Measurements from ENCODE around the gene CCDC30.
A peak's percentile ranks its signal among the peaks of the same experiment; 100 is the strongest.
"Not testable (repeated sequence)": the region's sequence is repeated elsewhere in the genome, so short reads cannot be mapped to it uniquely, and the experiment has no call there.

CCDC30 gene

DNA sequence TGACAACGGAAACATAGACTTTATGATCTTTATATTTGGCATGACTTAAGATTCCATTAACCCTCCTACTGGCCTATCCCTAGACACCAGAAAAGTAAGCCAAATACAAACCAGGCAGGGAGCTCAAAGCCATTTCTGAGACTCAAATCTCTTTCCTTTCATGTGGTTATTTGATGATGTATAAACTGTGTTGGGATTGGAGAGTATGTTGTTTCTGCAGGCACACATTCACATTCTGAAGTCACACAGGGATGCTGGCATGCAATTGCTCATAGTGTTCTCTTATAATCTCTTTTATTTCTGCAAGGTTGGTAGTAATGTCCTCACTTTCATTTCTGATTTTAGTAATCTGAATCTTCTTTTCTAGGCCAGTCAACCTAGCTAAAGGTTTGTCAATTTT lies 13.0 kb upstream of the CCDC30 start:
- no peak for DNase-seq

DNA sequence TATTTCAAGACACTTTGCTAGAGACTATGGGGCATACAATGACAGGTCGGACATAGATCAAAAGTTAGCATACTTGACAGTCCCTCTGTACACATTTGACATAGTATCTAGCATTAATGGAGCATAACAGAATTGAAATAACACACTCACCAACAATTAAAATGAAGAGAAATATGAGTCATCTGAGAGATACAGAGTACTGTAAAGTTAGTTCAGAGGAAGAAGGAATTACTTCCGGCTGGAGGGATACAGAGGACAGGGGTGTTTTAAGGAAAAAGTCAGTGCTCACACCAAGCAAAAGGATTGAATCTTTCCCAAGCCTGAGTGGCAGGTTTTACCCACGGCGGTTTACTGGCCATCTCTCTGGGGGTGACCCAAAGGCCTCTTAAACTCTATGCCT lies 9.7 kb upstream of the CCDC30 start:
- DNase-seq, result no peak

DNA sequence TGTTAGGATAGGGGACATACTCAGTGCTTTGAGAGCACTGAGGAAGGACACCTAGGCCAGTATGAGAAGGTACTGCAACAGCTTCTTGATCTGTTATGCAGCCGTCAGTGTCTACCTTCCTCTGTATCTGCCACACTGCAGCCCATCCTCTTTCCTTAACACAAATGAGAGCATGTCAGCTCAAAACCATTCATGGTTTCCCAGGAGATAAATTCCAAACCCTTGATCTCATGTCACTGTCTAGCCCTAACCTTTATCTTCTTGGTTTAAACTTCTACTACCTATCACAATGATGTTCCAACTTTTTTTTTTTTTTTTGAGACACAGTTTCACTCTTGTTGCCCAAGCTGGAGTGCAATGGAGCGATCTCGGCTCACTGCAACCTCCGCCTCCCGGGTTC lies 8.7 kb upstream of the CCDC30 start:
- DNase-seq, result no peak

DNA sequence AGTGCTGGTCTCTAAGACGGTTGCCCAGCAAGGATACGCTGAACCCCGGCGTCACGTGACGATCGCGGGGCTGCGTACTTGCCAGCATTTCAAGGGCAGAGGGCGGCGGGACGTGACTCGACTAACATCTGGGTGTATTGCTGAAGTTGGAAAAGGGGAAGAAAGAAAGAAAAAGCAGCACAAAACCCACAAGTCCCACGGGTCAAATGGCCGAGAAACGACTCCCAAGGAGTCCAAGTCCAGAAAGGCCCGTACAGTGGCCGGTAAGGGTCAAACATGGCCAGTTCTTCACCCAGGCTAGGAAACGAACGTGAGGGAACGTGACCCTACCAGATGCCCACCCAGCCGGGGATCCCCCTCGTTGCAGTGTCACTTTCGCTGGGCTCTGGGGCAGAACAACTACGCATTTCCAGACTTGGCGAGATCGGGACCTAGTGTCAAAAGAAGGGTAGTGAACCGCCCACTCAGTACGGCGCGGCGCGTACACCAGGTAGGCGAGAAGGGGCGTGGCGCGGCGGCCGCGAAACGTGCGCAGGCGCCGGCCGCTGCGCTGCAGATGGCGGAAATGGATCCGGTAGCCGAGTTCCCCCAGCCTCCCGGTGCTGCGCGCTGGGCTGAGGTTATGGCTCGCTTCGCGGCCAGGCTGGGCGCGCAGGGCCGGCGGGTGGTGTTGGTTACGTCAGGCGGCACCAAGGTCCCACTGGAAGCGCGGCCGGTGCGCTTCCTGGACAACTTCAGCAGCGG lies 6.9 kb upstream of the CCDC30 start, which contains the start of the genes PPCS and ZMYND12:
PPCS (plus strand) TSS at position 534 of the 744 bp plus-strand sequence; CDS start at position 557, 23 bp downstream.
ZMYND12 (minus strand) TSS at position 13 of the 744 bp plus-strand sequence. CDS start 25 bp downstream, outside the sequence.
- peak; percentile 12 to 93 (median 84) for DNase-seq

DNA sequence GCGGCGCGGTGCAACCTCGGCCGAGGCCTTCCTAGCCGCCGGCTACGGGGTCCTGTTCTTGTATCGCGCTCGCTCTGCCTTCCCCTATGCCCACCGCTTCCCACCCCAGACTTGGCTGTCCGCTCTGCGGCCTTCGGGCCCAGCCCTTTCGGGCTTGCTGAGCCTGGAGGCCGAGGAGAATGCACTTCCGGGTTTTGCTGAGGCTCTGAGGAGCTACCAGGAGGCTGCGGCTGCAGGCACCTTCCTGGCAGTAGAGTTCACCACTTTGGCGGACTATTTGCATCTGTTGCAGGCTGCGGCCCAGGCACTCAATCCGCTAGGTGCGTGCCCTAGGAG lies 6.4 kb upstream of the CCDC30 start:
- peak in 34 of 56 donors; percentile 8 to 78 (median 52) for DNase-seq

DNA sequence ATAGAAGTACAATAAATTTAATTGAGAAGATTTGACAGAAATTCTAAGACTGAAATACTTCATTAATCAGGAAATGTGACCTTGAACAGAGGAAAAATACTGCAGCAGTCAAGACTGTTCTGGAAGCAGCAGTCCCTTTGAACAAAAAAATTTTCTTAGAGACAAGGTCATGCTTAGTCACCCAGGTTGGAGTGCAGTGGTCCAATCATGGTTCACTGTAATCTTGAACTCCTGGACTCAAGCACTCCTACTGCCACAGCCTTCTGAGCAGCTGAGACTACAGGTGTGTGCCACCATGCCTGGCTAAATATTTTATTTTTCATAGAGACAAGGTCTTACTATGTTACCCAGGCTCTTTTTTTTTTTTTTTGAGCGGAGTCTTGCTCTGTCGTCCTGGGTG lies 1.9 kb upstream of the CCDC30 start:
- no peak for DNase-seq

DNA sequence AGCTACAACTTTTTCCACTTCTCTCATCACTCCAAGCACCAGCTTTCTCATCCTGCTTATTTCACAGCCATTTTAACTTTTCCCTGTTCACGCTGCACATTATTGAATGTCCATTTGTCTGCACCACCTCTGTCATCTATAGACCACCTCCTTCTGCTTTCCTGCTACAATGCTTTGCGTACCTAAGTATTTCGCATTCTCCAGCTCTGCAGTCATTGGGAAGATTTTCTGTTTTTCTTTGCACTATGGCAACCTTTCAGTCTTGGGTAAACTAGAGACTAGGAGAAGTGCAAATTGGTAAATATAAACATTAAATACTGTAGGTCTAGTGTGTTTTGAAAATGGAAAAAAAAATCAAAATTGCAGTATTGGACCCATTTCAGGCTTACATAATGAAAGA lies 835 bp downstream of the CCDC30 start:
- peak in 1 of 56 donors; percentile 44 for DNase-seq

DNA sequence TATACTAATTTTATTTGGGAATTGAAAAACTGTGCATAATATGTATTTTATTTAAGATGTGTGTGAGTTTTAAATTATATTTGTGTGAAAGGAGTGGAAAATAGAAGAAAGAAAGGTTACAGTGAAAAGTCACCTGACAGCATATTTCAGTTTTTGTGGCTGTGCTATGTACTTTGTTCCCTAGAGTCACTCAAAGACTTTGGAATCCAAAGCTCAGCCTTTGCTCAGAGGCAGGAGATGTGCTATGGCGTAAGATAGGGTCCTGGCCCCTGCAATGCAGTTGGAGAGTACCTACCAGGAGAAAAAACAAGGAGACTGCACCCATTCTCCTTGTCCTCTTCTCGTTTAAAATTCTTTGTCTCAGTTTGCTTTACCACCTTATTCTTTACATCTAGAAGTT lies 2.9 kb downstream of the CCDC30 start:
- DNase-seq, result no peak

DNA sequence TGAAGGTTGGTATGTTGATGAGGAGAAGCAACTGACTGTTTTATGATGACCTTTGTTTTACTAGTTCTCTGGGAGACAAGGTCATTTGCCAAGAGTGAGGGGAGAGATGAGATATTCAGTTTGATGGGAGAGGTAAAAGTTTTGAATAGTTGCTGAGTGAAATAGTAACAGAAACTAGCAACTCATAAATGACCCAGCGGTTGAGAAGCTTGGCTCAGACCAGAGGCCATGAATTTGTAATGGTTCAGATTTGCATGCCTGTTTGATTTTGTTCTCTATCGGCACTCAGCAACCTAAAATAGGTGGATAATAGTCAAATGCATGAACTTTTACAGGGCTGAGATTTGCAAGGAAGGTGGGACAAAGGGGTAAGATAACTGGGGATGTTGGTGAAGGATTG lies 6.6 kb downstream of the CCDC30 start:
- no peak for DNase-seq

DNA sequence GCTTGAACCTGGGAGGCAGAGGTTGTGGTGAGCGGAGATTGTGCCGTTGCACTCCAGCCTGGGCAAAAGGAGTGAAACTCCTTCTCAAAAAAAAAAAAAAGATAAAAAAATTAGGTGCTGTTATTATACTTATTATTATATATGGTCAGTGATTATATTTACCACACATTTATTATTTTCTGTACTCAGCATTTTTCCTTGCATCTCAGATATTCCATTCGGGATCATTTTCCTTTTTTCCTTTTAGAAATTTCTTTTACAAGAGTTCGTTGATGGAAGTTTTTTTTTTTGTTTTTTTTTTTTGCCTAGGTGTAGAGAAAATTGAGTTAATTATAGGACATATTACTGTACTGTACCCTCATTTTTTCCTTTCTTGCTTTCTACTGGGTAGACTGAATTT lies 13.5 kb downstream of the CCDC30 start:
- no peak for DNase-seq

DNA sequence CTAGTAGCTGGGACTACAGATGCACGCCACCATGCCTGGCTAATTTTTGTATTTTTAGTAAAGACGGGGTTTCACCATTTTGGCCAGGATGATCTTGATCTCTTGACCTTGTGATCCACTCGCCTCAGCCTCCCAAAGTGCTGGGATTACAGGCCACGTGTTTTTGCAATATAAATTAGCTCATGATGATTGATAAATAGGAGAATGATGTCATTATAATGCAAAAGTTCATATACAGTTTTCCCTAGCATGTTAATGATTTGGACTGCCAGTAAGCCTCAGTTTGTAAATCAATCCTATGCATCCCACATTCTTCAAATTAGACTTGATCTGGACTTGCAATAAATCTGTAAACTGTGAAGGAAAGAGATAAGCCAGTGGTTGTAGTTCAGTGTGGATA lies 14.3 kb downstream of the CCDC30 start:
- DNase-seq, result not testable (repeated sequence)

DNA sequence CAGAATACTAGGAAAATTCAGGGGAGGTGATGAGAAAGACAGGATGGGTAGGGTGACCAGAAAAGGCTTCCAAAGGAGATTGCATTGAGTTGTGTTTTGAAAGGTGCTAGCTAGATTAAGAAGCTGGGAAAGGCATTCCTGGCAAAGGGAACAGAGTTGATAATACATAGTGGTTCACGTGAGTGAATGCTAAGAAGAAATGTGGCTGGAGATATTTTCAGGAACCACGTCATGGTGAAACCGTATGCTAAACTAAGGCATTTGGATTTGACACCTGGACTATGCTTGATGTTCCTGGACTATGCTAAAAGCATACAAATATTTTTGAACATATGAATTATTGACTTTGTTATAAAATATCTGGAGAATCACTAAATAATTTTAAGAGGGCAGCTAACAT lies 14.7 kb downstream of the CCDC30 start:
- no peak for DNase-seq

DNA sequence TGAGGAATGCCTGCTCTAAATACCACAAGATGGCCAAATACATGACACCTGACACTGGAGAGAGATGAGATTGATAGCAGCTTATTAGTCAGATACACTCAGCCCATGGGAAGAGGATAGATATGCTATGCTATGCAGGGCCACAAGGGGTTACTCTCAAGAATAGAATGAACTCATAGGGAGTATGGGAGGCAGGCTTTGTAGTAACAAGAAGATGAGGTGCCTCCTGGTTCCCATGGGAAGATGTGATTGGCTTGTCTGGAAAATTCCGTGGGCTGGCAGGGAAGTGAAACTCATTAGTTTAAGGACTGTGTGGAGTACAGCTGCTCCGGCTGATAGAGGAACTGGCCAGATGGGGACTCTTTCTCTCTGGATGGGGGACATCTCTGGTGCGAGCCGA lies 16.5 kb downstream of the CCDC30 start:
- no peak for DNase-seq

DNA sequence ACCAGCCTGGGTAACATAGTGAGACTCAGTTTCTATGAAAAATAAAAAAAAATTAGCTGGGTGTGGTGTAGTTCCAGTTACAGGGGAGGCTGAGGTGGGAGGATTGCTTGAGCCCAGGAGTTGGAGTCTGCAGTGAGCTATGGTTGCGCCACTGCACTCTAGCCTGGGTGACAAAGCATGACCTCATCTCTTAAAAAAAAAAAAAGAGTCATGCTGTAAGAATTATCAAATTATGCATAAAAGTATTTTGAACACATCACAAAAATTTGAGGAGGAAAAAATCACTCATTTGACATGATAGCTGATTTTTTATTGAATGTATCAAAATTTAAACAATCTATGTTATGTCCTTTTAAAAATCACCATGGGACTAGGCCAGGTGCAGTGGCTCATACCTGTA lies 17.8 kb downstream of the CCDC30 start:
- DNase-seq, result no peak

DNA sequence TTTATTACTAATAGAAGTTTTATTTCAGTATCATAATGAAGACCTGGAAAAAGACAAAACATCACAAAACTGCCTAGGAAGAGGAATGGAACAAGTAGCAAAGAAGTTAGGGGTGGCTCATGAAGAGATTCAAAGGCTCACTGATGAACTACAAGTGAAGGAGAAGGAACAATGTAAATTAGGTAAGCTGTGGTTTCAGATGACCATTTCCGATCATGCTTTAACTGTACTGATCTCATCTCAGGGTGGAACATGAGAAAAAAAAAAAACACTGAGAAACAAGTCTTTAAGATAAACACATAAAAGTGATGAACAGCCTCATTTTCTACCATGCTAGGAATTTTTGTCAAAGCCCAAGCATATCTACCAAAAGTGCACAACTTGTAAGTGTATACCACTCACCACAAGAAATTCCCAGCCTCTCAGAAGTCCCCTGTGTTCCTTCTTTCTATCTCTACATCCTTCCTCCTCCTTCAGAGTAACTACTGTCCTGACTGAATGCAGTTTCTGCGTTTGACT lies 19.6 kb downstream of the CCDC30 start:
- DNase-seq, result no peak

DNA sequence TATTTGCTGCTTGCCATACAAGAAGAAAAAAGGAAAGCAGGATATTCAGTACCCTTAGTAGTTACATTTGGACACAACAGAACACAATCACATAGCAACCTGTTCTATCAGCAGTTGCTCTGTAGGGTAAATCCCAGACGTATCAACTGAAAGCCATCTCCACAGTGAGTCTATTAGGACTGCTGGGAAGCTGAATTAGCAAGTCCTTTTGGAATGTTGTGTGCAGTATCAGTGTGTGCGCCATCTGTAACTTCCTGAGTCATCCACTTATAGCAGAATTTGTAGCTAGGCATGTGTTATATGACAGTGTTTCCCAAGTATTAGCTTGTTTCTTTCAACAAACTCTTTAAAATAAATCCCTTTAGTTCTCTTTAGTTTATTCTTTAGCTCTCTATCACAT lies 21.3 kb downstream of the CCDC30 start:
- no peak for DNase-seq

DNA sequence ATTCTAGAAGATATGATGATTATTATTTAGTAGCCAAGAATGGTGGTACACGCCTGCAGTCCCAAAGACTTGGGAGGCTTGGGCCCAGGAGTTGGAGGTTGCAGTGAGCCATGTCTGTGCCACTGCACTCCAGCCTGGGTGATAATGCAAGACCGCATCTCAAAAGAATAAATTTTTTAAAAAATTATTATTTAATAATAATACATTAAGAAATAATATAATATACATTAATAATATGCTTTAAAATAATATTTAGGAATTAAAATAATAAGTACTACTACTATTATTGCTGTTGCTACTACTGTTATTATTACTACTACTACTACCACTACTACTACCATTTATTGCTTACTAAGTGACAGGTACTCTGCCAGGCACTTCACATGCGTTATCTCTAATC lies 27.2 kb downstream of the CCDC30 start:
- DNase-seq, result no peak

DNA sequence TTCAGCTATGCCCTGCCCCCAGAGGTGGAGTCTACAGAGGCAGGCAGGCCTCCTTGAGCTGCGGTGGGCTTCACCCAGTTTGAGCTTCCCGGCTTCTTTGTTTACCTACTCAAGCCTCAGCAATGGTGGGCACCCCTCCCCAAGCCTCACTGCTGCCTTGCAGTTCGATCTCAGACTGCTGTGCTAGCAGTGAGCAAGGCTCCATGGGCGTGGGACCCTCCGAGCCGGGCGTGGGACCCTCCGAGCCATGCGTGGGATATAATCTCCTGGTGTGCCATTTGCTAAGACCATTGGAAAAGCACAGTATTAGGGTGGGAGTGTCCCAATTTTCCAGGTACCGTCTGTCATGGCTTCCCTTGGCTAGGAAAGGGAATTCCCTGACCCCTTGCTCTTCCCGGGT lies 38.9 kb downstream of the CCDC30 start:
- DNase-seq, result not testable (repeated sequence)

DNA sequence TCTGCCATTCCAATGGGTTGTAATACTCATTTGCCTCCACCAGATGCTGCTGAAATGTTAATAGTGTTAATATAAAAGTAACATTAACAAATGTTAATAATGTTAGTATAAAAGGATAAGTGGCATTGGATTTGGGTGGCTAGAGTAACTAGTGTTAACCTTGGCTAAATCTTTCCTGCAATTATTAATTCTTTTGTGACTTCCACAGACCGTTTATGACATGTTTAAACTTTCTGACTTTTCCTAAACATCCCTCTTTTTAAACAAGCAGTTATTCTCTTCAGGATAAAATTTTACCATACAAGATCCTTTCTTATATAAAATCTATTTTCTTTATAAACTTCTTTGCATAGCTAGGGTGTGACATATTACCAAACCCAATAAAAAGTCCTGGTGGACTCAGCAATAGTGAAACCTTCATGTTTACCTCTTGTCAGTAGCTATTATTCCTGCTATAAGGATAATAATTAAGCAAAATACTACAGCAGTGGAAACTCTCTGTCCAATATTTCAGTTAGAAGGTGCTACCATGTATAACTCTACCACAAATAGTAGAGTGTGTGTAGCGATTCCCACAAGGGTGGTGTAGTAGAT lies 41.5 kb downstream of the CCDC30 start:
- DNase-seq, result no peak

DNA sequence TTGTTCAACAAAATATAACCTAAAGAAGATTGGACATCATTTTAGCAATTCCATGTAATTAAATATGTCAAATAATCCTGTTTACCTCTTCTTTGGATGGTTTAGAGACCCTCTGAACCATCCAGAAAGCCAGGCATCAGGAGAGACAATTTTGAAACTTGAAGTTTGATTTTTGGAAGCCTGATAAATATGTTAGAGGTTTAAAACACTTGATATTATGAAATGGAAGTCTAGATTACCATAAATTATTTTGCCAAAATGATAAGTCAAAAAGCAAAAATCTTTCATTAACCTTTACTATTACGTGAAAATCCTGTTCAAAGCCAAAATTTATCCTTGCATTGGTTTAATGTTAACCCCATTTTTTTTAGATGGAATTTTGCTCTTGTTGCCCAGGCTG lies 43.5 kb downstream of the CCDC30 start:
- DNase-seq, result no peak

DNA sequence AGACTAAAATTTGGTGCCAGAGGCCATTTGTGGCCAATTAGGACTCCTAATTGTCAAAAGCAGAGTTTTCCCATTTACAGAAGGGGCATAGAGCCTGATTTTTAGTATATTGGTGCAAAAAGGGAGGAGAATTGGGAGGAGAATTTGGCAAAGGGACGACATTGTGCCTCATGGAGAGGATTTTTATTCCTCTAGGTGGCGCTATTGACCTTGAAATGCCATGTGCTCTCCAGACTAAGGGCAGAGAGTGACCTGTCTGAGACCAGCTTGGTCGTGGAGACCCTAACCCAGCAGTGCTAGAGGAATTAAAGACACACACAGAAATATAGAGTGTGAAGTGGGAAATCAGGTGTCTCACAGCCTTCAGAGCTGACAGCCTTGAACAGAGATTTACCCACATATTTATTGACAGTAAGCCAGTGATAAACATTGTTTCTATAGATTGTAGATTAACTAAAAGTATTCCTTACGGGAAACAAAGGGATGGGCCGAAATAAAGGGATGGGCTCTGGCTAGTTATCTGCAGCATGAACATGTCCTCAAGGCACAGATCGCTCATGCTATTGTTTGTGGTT lies 48.6 kb downstream of the CCDC30 start:
- not testable (repeated sequence) for DNase-seq

DNA sequence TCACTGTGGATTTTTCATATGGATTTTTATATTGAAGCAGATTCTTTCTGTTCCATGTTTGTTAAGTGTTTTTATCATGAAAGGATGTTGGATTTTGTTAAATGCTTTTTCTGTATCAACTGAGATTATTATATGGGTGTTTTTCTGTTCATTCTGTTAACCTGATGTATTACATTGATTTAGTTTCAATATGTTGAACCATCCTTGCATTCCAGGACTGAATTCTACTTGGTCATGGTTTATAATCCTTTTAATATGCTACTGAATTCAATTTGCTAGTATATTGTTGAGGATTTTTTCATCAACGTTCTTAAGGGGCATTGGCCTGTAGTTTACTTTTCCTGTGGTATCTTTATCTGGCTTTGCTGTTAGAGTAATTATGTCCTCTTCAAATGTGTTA lies 55.8 kb downstream of the CCDC30 start:
- no peak for DNase-seq

DNA sequence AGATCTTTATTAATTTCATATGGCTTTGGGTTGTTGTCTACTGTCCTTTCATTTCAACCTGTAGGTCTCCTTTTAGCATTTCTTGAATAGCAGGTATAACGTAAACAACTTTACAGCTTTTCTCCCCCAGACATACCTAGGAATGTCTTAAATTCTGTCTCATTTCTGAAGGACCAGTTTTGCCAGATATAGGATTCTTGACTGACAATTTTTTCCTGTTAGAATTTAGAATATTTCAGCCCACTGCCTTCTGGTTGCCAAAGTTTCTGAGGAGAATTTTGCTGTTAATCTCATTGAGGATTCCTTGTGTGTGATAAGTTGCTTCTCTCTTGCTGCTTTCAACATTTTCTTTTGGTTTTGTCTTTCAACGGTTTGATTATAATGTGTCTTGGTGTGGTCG lies 60.1 kb downstream of the CCDC30 start:
- no peak for DNase-seq
